Small intestine (tissue), 7 donors: ENCODE data around the gene NECTIN3. TPM values are rescaled to one million over a fixed set of nuclear protein-coding genes. Genes with fewer than 3 reads are reported as not detected.
A peak's percentile ranks its signal among the peaks of the same experiment; 100 is the strongest.

ENCODE experiments used
- DNase-seq, 2 donors: peaks; one replicate each; pipeline versions ENCODE4 v3.0.0 to v3.0.0-alpha.2; 2013
- FAIRE-seq: peaks from 2 replicates; lab custom pipeline; 2012; peaks lifted over from hg19 to GRCh38; lab: Jason Lieb, UNC
- H3K27ac ChIP-seq, 3 donors: one replicate each; pipeline ENCODE4 v1.5.1; 2013; ENCODE audit warnings: low read length in 2 of 3, mild to moderate bottlenecking in 2 of 3, control low read depth in 1 of 3, inconsistent platforms in 1 of 3, low read depth in 1 of 3, moderate library complexity in 1 of 3
- H3K27me3 ChIP-seq, 3 donors: one replicate each; pipeline ENCODE4 v1.6.1; 2013; ENCODE audit warnings: low read length in 3 of 3, inconsistent platforms in 1 of 3; ENCODE audit not compliant: control insufficient read depth in 3 of 3, insufficient read depth in 3 of 3
- H3K36me3 ChIP-seq, 3 donors: one replicate each; pipeline ENCODE4 v1.6.1; 2013; ENCODE audit warnings: low read length in 3 of 3, inconsistent platforms in 1 of 3, low read depth in 1 of 3, mild to moderate bottlenecking in 1 of 3, moderate library complexity in 1 of 3; ENCODE audit not compliant: control insufficient read depth in 3 of 3, insufficient read depth in 2 of 3
- H3K4me1 ChIP-seq, 3 donors: one replicate each; pipeline ENCODE4 v1.6.1; 2013; ENCODE audit warnings: low read length in 2 of 3, inconsistent platforms in 1 of 3, low read depth in 1 of 3, mild to moderate bottlenecking in 1 of 3, moderate library complexity in 1 of 3; ENCODE audit not compliant: control insufficient read depth in 3 of 3, insufficient read depth in 2 of 3
- H3K4me3 ChIP-seq, 3 donors: one replicate each; pipeline ENCODE4 v1.5.1; 2013; ENCODE audit warnings: low read length in 3 of 3, control low read depth in 1 of 3, inconsistent platforms in 1 of 3, low read depth in 1 of 3, mild to moderate bottlenecking in 1 of 3, moderate library complexity in 1 of 3
- H3K9me3 ChIP-seq, 2 donors: one replicate each; pipeline ENCODE4 v1.6.1; 2013; ENCODE audit warnings: low read depth in 1 of 2, low read length in 1 of 2; ENCODE audit not compliant: control insufficient read depth in 2 of 2, insufficient read depth in 1 of 2
- WGBS, 3 donors: extraction: QIAGEN DNeasy Blood & Tissue Kit; methylation state at CpG; one replicate each; pipeline ENCODE4 v1.1.7; 2013; 5-methylcytosine and 5-hydroxymethylcytosine counted together
- polyA plus RNA-seq, 4 donors: library from polyadenylated mRNA; stranded (reverse) in 3 of 4; unstranded in 1 of 4; fragments of 200-250 nt in 3 of 4; fragments of 120-200 nt in 1 of 4; gene quantifications; one replicate each; pipeline versions ENCODE4 v1.2.1 to v1.2.3, GENCODE V29; 2013
- donor health status: healthy with polysubstance abuse.
- donor health status: control.
- donor health status: control.
- donor health status: Bipolar disorder and iron deficiency.
- donor health status: healthy.

Gene NECTIN3
- polyA plus RNA-seq, 4 donors = 5.9 to 36.9 (median 15.0) TPM

- Histone ChIP-seq H3K4me3 (no peak overlapping the region), H3K36me3 (no peaks in the 10 kb centered on the region), H3K9me3 (peaks cover 0 to 9% of the 10 kb centered on the region in 2 donors), H3K4me1 (no peaks in the 10 kb centered on the region), H3K27ac (no peak overlapping the region), H3K27me3 (no peaks in the 10 kb centered on the region)
- DNase-seq = no peak
- FAIRE-seq = no peak
- 84 to 92% (median 89%) methylated on average over 6 of the region's 6 CpGs for WGBS, 3 donors
These were observed 26.1 kb upstream of the NECTIN3 start for GRCh38 chr3:111045564-111045963.

DNA sequence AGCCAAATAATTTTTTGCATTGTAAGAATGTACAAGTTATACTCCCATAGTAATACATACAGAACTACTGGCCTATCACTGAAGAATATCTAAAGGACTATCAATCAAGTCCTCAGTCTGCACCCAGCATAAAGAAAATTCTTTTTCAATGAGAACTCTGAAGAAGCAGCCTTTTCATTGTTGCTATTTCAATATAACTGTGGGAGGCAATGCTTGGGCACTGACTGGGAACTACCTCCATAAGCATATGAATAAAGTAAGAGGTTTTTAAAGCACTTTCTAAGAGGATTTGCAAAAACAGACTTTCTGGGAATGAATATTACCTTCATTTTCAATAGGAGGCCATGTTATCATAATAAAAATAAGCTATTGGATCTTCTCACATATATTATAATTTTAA lies 24.6 kb upstream of the NECTIN3 start:
- Histone ChIP-seq H3K36me3 (no peaks in the 10 kb centered on the region), H3K27me3 (no peaks in the 10 kb centered on the region), H3K9me3 (no peaks in the 10 kb centered on the region), H3K4me1 (no peaks in the 10 kb centered on the region), H3K4me3 (no peak overlapping the region), H3K27ac (no peak overlapping the region)
- DNase-seq = no peak
- FAIRE-seq = no peak

DNA sequence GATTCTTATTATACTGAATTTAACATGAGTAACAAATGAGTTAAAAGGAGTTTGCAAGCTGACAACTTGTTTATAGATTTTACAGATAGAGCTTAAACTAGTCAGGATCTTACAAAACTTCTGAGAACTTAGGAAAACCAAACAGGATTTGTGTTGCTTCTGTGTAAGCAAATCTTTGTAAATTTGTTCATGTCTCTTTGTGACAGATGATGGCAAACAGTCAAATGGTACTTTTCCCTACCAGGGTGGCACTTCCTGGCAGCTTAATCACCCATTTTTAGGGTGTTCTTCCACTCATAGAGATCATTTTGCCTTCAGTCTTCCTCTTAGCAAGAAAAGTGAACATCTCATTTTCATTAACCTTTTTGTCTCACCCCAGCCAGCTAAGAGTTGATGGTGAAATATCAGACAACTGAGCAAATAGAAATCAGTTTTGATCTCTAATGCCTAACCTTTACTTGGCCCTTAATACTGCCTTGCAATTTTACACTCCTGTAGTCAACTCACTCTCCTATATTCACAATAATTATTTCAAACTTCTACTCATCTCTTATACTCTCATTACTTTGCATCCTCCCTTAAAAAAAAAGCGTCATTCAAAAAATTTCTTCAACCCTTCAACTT lies 23.7 kb upstream of the NECTIN3 start:
- Histone ChIP-seq H3K9me3 (no peaks in the 10 kb centered on the region), H3K4me1 (no peaks in the 10 kb centered on the region), H3K36me3 (no peaks in the 10 kb centered on the region), H3K27me3 (no peaks in the 10 kb centered on the region), H3K4me3 (no peak overlapping the region), H3K27ac (no peak overlapping the region)
- FAIRE-seq = no peak
- DNase-seq = no peak
- 85 to 97% (median 91%) methylated on average over 1 of the region's 1 CpG for whole genome bisulfite sequencing, 3 donors

DNA sequence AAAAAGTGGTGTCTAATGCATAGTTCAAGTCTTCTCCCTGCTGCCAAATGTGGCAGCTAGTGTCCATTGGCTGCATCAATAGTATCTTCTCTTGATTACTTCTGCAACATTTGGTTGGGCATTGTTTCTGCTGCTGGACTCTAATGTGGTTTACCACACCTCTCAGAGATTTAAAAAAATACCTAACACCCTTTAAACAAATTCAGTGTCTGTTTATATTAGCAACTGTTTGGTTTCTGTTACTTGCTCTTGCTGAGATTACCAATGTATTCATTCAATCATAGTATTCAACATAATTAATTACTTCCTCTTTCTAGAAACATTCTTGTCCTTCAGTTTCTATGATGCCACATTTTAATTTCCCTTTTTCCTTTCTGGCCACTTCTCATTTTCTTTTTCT lies 20.3 kb upstream of the NECTIN3 start:
- H3K4me3 ChIP-seq = no peak overlapping the region
- FAIRE-seq = no peak

GRCh38 chr3:111068574-111068973 lies 3.0 kb upstream of the NECTIN3 start:
- no peaks in the 10 kb centered on the region for H3K36me3 ChIP-seq
- H3K4me1 ChIP-seq = peaks cover 0 to 7% (median 0%) of the 10 kb centered on the region in 3 donors
- H3K4me3 ChIP-seq = no peak overlapping the region
- no peak for FAIRE-seq
- no peaks in the 10 kb centered on the region for H3K27me3 ChIP-seq
- 17 to 54% (median 31%) methylated on average over 1 of the region's 1 CpG for WGBS, 3 donors
- no peak overlapping the region for H3K27ac ChIP-seq
- H3K9me3 ChIP-seq = no peaks in the 10 kb centered on the region
- no peak for DNase-seq

More for the DNA sequence above, 20.3 kb upstream of the NECTIN3 start:
- Histone ChIP-seq H3K36me3 (no peaks in the 10 kb centered on the region), H3K27ac (no peak overlapping the region), H3K9me3 (no peaks in the 10 kb centered on the region), H3K27me3 (no peaks in the 10 kb centered on the region), H3K4me1 (no peaks in the 10 kb centered on the region)
- DNase-seq = no peak

GRCh38 chr3:111069974-111070771 lies 1.4 kb upstream of the NECTIN3 start:
- no peaks in the 10 kb centered on the region for H3K36me3 ChIP-seq
- 4 to 12% (median 8%) methylated on average over 25 of the region's 25 CpGs for WGBS, 3 donors
- no peaks in the 10 kb centered on the region for H3K9me3 ChIP-seq
- H3K27me3 ChIP-seq = no peaks in the 10 kb centered on the region
- peak overlapping the region; percentile 16 to 90 (median 86) for H3K27ac ChIP-seq
- DNase-seq (peak in 1 of 2 donors; percentile 24), FAIRE-seq (no peak)
- peaks cover 0 to 7% (median 0%) of the 10 kb centered on the region in 3 donors for H3K4me1 ChIP-seq
- peak overlapping the region; percentile 43 to 93 (median 77) for H3K4me3 ChIP-seq

DNA sequence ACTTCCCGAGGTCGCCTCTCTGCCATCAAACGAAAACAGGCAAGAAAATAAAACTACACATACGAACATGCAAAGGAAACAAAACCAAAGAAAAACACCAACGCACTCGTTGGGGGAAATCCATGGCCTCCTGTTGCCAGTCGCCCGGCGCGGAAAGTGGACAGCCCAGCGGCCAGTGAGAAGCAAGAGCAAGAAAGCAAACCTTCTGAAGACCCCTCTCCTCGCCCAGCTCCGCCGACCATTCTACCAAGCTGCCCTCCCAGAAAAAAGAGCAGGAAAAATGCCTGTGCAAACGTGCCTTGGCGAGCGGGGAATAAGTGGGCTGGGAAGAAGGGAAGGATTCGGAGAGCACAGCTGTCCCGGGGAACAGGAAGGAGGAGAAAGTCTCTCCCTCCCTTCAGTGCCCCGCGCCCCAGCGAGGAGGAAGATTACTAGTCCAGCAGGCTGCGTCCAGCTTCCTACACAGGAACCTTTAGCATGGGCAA lies 802 bp upstream of the NECTIN3 start:
- no peak for DNase-seq
- peak overlapping the region; percentile 70 to 90 (median 86) for H3K27ac ChIP-seq
- 0 to 1% (median 1%) methylated on average over 19 to 23 of the region's 23 CpGs for WGBS, 3 donors
- peak overlapping the region; percentile 43 to 93 (median 77) for H3K4me3 ChIP-seq
- H3K9me3 ChIP-seq = no peaks in the 10 kb centered on the region
- H3K36me3 ChIP-seq = no peaks in the 10 kb centered on the region
- peaks cover 0 to 7% (median 0%) of the 10 kb centered on the region in 3 donors for H3K4me1 ChIP-seq
- no peak for FAIRE-seq
- no peaks in the 10 kb centered on the region for H3K27me3 ChIP-seq

- Histone ChIP-seq H3K27ac (peak overlapping the region; percentile 88 to 90 (median 90)), H3K27me3 (no peaks in the 10 kb centered on the region), H3K4me3 (peak overlapping the region; percentile 77 to 93 (median 87)), H3K9me3 (no peaks in the 10 kb centered on the region), H3K36me3 (no peaks in the 10 kb centered on the region), H3K4me1 (peaks cover 0 to 11% (median 0%) of the 10 kb centered on the region in 3 donors)
- 1% methylated on average over 51 to 71 of the region's 71 CpGs for WGBS, 3 donors
- FAIRE-seq (no peak), DNase-seq (peak; percentile 65 to 78)
These were observed 660 bp downstream of the NECTIN3 start for GRCh38 chr3:111072031-111072921.
